ENCODE results near the gene KIF16B.
"Not testable (repeated sequence)": the region's sequence is repeated elsewhere in the genome, so short reads cannot be mapped to it uniquely, and the experiment has no call there.

Gene KIF16B

GRCh38 chr20:16607364-16608276, 34.4 kb upstream of the KIF16B start:
- TF ChIP-seq CTCF (IDR thresholded peaks at IDR 0.05; ENCODE audit: insufficient read depth, low read depth, low read length, missing control alignments): no peak
- no peak for DNase-seq (ENCODE audit: low read depth)
- no peak overlapping the region for H3K4me3 ChIP-seq (ENCODE audit: low read depth, low read length)

- no peak overlapping the region for H3K4me3 ChIP-seq (ENCODE audit: low read depth, low read length)
- TF ChIP-seq CTCF (IDR thresholded peaks at IDR 0.05; ENCODE audit: insufficient read depth, low read depth, low read length, missing control alignments): no peak
- no peak for DNase-seq (ENCODE audit: low read depth)
These were observed 33.3 kb upstream of the KIF16B start for GRCh38 chr20:16606468-16607070.

GRCh38 chr20:16601047-16601446, 27.8 kb upstream of the KIF16B start:
- H3K4me3 ChIP-seq (ENCODE audit: low read depth, low read length): no peak overlapping the region
- TF ChIP-seq CTCF (IDR thresholded peaks at IDR 0.05; ENCODE audit: insufficient read depth, low read depth, low read length, missing control alignments): no peak
- DNase-seq (ENCODE audit: low read depth): no peak

GRCh38 chr20:16599257-16599656, 26.0 kb upstream of the KIF16B start:
- DNase-seq (ENCODE audit: low read depth): peak; percentile 2
- no peak overlapping the region for H3K4me3 ChIP-seq (ENCODE audit: low read depth, low read length)
- no peak for TF ChIP-seq CTCF (IDR thresholded peaks at IDR 0.05; ENCODE audit: insufficient read depth, low read depth, low read length, missing control alignments)

GRCh38 chr20:16596991-16597390, 23.7 kb upstream of the KIF16B start:
- TF ChIP-seq CTCF (IDR thresholded peaks at IDR 0.05; ENCODE audit: insufficient read depth, low read depth, low read length, missing control alignments): no peak
- DNase-seq (ENCODE audit: low read depth): no peak

DNA sequence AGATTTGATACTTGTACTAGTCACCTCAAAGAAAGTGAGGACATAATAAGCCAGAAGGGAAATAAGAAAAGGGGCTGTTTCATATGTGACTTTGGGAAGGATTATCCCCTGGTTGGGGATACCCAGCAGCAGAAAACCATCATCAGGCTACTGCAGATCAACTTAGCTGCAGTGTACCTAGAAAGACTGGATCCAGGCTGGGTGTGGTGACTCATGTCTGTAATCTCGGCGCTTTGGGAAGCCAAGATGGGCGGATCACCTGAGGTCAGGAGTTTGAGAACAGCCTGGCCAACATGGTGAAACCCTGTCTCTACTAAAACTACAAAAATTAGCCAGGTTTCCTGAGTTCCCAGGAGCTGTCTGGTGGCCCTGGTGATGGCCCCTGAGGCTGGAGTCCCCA, 23.2 kb upstream of the KIF16B start:
- not testable (repeated sequence) for H3K4me3 ChIP-seq (ENCODE audit: low read depth, low read length); DNase-seq (ENCODE audit: low read depth)

More at GRCh38 chr20:16596991-16597390, 23.7 kb upstream of the KIF16B start:
- no peak overlapping the region for H3K4me3 ChIP-seq (ENCODE audit: low read depth, low read length)

GRCh38 chr20:16595376-16595775, 22.1 kb upstream of the KIF16B start:
- no peak overlapping the region for H3K4me3 ChIP-seq (ENCODE audit: low read depth, low read length)
- DNase-seq (ENCODE audit: low read depth): no peak
- TF ChIP-seq CTCF (IDR thresholded peaks at IDR 0.05; ENCODE audit: insufficient read depth, low read depth, low read length, missing control alignments): no peak
